ENCODE measurements around the gene PACS2.

DNA sequence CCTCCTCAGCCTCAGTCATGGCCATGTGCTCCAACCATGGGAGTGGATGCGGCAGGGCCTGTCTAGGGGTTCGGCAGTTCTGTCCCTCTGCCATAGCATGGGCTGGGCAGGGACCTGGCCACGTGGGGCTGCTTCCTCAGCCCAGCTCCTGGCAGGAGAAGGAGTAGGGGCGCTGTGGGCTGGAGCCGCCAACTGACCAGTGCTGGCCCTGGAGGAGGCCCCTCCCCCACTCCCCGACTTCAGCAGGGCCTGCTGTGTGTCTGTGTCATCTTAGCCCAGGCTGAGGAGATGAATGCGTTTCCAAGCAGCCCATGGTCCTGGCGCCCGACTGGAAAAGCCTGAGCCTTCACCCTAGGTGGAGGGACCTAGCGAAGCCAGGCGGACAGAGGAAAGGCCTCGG lies 2.7 kb upstream of the PACS2 start:
- TF ChIP-seq POLR2AphosphoS5 (IDR thresholded peaks at IDR 0.05; ENCODE audit: insufficient read depth, low read depth, low read length) (no peak), POLR2A (IDR thresholded peaks at IDR 0.05; ENCODE audit: low read depth, low read length) (no peak)
- TF ChIP-seq, protein P1, sequence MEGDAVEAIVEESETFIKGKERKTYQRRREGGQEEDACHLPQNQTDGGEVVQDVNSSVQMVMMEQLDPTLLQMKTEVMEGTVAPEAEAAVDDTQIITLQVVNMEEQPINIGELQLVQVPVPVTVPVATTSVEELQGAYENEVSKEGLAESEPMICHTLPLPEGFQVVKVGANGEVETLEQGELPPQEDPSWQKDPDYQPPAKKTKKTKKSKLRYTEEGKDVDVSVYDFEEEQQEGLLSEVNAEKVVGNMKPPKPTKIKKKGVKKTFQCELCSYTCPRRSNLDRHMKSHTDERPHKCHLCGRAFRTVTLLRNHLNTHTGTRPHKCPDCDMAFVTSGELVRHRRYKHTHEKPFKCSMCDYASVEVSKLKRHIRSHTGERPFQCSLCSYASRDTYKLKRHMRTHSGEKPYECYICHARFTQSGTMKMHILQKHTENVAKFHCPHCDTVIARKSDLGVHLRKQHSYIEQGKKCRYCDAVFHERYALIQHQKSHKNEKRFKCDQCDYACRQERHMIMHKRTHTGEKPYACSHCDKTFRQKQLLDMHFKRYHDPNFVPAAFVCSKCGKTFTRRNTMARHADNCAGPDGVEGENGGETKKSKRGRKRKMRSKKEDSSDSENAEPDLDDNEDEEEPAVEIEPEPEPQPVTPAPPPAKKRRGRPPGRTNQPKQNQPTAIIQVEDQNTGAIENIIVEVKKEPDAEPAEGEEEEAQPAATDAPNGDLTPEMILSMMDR (IDR thresholded peaks at IDR 0.05; ENCODE audit: extremely low read depth in 1 of 2, insufficient read depth in 1 of 2, low read depth in 1 of 2, low read length in 2 of 2) = no peak
